Prostate gland (tissue), 2 donors: ENCODE data around the gene TTYH2.

Experiments
- CTCF ChIP-seq, 4 experiments: fragments of 200-600 bp in 2 of 4; fragments of 450-650 bp in 2 of 4; sonication (generic) in 2 of 4; IDR thresholded peaks; 1 replicate in 3 of 4; 2 replicates in 1 of 4; pipeline ENCODE4 v1.5.1; 2016 to 2019; ENCODE audit warnings: antibody characterized with exemption in 4 of 4, mild to moderate bottlenecking in 2 of 4, moderate library complexity in 2 of 4
- POLR2A ChIP-seq: fragments of 450-650 bp; IDR thresholded peaks from one replicate; pipeline ENCODE4 v1.6.1; 2016; ENCODE audit warnings: antibody characterized with exemption, mild to moderate bottlenecking
- POLR2AphosphoS5 ChIP-seq: sonication (generic); formaldehyde crosslinking; IDR thresholded peaks from one replicate; pipeline ENCODE4 v1.6.1; 2017; ENCODE audit warnings: antibody characterized with exemption

- TF ChIP-seq CTCF (IDR thresholded peaks at IDR 0.05), result no peak
- no peak for TF ChIP-seq POLR2AphosphoS5
- TF ChIP-seq POLR2A, result no peak
These were observed 15.1 kb downstream of the TTYH2 start for GRCh38 chr17:74228306-74228978.
